NCI-H2107 (cell line): ENCODE results near the gene RABIF.
A peak's percentile ranks its signal among the peaks of the same experiment; 100 is the strongest.

Experiments
- DNase-seq: peaks from one replicate; lab custom pipeline; 2025; lab: John Stamatoyannopoulos, UW

RABIF gene

DNA sequence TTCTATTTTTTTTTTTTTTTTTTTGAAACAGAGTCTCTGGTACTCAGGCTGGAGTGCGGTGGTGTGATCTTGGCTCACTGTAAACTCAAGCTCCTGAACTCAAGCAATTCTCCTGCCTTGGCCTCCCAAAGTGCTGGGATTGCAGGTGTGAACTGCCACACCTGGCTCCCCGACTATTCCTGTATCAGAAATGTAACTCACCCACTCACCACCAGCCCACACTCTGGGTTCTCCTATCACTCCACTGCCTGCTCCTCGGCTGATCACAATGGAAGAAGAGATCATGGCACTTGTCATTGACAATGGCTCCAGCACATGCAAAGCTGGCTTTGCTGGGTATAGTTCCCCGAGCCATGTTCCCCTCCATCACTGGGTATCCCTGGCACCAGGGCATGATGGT lies 15.9 kb downstream of the RABIF start:
- DNase-seq: no peak

DNA sequence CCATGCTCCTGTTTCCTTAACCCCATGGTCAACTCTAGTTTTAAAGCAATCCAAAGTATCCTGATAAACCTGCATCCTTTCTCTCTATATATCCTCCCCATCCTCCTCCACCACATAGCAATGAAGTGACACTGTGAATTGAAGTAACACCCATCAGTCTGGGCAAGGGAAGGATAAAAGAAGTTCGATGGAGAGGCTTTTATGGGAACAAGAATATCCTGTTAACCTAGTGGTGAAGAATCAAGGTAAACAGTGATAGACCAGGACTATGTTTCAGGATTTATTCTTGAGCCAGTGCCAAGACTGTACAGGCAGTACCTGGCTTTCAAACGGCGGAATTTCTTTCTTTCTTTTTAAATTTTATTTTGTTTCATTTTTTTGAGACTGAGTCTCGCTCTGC lies 17.6 kb downstream of the RABIF start:
- DNase-seq: no peak

DNA sequence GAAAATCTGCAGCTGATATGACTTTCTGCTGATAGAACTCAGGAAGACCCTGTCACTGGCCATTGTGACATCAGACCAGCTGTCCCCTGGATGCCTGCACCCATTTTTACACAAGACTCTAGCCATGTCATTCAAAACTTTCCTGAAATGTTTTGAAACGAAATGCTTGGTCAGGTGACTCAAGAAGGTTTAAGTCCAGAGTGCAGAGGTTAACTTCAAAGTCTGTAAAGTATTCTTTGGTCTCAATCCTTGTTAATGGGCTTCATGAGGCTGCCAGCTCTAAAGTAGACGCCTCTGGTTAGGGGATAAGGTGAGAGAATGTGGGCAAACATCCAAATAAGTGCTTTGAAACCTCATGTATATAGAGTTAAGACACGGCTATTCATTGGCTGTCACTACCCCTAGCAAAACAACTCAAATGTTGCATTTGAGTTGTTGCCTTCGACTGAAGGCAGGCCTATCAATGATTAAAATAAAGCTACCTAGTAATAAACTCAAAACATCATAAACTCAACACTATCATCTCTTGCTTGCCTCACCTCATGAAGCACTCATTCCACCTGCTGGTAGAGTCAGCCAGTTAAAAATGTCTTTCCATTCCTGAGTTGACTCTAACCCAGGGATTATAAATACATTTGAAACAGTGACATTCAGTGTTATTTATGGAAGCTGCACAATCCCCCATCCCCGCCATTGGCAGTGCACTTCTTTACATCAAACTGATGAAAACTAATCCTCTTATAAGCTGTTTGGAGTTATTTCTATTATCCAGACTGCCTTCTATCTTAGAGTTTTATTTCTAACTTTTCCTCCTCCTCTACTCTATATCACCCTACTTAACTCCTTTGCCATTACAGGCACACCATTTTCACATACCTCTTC lies 26.0 kb downstream of the RABIF start:
- no peak for DNase-seq

DNA sequence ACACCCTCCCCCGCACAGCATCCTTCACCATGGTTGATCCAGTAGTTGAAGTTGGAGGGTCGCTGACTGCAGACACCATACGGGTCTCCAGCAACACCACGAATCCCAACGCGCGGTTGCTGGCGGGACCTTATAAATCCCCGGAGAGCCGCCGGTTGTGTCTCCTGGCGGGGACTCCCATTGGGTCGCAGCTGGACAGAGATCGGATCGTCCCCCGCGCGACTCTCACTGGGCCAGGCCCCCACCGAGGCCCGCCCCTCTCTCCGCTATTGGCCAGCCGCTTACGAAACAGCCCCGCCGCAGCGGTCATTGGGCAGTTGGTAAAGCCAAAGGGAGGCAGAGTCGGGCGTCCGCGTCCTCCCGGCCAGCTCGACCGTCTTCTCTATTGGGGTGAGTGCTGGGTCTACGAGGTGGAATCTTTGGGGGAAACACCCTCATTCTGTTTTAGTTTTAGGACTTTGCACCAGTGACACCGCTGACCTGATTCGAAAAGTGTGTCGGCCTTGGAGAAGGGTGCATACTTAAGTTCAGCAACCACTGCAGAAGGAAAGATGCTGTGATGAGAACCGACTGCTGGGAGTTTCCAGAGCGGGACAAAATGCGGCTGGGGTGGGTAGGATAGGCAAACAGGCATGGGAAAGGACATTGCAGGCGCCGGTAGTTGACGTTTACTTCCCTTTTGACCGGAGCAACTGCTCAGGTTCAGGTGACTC lies 27.4 kb downstream of the RABIF start:
- peak; percentile 86 for DNase-seq

DNA sequence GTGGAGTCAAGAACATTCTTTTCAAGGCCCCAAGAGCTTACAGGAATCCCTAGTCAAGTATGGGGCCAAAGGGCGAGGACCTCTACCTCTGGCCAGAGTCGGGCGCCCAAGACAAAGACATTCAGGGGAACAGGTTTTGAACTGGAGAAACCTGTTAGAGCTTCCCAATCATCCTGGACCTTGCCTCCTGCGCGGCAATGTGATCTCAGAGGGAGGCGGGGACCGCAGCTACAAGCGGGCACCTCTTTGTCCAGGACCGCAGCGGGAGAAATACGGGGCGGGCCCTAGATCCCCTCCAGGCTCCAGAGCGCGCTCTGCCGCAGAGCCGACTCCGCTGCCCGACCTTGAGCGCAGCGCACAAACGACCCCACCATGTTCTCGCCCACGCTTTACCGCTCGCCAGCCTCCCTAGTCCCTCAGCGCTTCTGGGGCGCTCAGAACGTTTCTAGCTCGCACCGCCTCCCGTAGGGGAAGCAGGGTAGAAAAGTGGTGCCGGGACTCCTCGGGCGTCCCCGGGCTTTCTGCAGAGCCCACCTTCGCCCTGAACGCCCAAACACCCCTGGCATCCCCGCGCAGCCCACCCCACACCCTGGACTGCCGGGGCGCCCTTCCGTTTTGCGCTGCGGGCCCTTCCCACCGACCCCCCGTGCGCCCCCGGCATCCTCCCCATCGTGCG lies 28.1 kb downstream of the RABIF start:
- DNase-seq: peak; percentile 50

DNA sequence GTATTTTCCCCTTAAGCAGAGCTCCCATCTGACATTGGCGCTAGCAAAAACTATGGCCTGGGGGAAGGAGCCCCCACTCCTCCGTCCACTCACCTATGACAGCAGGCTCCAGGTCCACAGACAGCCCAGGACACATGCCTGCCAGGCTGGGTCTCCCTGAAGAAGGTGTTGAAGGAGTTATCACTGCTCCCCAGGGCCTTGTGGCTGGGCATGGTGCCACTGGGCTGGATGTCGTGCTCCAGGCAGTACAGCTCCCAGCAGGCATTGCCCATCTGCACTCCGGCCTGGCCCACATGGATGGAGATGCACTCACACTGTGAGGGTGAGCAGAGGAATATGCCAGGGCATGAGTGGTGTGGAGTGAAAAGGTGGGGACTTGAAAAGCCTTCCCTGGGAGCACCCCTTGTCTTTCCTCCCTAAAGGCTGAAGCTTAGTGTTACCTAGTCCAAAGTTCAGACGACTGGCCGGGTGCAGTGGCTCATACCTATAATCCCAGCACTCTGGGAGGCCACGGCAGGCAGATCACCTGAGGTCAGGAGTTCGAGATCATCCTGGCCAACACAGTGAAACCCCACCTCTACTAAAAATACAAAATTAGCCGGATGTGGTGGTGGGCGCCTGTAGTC lies 30.0 kb downstream of the RABIF start:
- no peak for DNase-seq

DNA sequence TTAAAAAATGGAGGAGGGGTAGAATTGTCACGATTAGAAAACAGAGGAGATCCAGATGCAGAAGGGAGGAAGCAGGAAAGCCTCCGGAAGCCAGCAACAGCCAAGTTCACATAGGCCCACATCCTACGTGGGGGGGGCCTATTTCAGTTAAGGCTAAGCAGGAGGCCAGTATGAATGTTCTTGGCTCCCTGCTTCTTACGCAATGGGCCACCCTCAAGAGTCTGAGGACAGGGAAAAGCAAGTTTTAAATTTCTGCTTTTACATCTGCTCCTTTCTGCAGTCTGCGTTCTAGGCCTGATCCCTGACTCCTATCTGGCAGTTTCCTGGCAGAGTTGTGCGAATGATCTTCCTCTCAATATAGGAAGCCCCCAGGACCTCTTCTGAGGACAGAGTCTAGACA lies 30.6 kb downstream of the RABIF start:
- no peak for DNase-seq

DNA sequence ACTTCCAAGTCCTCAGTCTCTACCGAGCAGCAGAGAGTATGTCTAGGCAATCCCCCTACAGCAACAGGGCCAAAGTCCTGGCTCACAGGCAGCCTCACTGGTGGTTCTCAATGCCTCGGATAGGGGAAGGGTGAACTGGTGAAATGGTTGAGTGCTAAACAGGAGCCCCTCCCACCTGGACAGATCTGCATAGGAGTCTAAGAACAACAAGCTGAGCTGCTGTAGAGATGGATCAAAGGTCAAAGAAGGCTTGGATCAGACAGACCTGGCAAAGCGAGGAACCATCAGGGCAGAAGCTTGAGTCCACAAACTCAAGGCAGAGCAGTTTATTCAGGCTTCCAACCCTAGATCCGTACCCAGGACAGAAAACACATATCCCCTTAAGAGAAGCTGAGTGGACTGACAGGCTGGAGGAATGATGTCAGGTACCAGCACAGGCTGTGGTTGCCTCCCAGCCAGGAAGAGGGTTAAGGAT lies 31.8 kb downstream of the RABIF start:
- DNase-seq: no peak

DNA sequence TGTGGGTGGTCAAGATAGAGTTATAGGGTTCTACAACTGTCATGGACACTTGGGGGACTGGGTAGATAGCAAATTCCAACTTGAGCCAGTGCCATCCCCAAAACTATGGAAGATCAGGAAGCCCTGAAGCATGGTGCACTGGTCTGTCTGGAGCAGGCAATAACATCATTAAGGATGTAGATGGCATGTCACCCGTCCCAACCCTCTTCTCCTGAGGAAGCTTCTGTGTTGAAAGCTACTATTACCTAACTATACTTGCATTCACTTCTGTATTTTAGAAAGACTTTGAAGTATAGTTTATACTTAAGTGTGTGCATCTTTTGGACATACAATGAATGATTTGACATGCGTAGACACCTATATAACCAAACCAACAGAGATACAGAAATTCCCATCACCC lies 32.9 kb downstream of the RABIF start:
- no peak for DNase-seq

DNA sequence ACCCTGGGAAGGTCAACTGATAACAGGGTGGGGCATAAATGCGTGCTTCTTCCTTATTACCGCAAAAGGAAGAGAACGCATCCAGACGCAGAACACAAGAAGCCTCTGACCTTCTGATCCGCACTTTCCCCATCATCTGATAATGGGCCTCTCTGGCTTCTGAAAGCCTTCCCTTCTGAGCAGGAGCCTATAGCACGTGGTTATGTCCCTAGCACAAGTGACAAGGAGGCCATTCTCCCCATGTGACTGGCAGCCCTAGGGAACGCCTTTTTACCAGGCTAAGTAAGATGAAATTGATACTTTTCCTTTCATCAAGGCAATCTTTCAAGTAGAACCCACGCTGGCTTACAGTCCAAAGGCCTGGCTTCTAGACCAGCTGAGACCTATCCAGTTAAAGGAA lies 34.2 kb downstream of the RABIF start:
- DNase-seq: no peak

DNA sequence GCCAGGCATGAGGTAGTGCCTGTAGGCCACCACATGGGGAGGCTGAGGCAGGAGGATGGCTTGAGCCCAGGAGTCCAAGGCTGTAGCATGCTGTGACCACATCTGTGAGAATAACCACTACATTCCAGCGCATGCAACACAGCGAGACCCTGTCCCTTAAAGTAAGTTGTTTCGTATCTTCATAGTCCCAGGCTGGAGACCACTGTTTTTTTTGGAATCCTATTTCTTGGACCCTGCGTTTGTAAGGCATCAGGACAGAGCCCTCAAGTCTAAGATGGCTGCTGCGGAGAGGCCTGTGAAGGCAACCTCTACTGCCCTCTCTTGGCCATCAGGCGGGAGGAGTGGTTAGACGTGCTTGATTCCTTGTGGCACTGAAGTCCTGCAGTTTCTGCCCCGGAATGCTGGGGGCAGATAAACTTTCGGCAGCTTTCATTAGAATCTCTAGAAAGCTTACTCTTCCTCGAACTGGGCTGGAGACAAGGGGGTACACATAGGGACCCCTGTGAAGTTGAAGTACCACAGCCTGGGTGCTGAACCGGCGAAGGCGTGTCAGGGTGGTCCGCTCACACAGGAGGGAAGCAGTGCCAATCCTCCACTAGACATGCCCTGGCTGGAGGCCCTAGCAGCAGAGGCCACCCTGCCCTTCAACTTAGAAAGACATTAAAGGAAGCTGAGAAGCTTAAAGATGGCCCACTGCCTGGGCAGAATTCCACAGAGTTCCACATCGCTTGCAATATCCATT lies 36.6 kb downstream of the RABIF start:
- no peak for DNase-seq

DNA sequence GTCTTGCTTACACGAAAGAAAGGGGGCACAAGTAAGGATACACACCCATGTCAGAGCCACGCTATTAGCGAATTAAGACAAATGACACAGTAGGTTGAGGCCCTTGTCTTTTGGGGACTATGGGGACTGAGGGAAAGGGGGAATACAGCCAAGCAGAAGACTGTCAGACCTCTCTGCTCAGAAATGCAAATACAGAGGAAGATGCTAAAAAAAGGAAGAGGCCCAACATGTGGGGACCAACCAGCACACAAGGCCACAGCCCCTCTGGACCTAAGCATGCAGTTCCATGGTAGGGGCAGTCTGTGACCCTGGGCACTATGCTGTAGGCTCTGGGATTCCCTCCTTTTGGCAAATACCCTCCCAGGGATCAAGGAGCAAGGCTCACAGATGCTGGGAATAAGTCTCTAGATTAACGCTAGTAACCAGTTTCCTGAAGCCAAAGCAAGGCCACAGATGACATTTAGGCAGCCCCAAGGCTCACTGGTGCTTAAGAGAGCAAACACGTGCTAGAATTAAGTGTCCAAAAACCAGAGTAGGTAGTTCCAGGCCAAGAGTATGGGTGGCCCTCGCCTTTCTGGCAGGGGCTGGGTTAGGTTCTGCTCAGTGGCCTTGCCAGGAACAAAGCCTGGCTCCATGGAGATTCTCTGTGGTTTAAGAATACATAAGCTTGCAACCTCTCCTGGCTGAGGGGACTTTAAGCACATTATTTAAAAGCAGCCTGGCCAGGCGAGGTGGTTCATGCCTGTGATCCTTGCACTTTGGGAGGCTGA lies 38.2 kb downstream of the RABIF start:
- no peak for DNase-seq

DNA sequence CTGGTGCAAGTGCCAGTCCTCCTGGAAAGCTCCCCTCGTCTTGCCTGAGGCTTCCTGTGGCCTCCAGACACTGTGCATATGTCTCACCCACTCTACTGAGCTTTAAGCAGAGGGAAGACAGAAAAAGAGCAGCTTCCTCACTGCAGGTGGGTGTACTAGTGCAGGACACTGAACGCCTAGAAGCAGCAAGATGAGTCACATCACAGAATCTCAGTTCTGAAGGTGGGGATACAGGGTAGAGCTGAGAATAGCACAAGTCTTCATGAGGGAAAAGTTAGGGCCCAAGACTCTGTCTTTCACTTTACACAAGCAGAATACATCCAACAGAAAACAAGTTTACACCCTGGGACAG lies 40.8 kb downstream of the RABIF start:
- DNase-seq: no peak

DNA sequence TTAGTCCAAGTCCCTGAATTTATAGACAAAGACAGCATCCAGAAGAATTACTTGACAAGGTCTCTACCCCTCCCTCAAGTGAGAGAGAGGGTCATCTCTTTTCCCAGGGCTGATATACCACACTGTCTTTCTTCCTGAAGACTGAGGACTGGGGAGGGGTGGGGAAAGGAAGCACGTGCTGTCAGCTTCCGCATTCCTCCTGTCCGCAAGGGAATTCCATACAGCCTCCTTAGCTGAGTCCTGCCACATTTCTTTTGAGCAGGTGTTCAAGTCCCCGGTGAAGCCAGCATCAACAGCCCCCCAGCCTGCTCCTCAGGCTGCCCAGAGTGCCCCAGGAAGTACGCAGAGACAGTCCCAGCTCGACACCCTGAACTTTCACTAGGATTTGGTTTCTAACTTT lies 44.0 kb downstream of the RABIF start:
- DNase-seq: no peak

DNA sequence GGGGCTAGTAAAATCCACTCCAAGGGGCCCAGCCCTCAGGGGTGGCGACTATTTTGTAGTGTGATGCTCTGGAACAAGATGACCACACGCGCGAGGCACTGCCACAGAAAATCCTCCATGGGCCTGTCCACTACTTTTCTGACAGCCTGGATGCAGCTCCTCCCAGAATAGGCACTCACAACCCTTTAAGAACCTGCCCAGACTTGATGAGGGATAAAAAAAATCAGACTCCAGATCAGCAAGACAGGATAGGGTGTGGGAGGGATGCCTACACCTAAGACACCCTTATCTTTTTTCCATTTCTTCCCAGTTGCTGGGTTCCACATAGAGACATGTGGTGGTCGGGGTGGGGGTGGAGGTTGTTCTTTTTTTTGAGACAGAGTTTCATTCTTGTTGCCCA lies 44.7 kb downstream of the RABIF start:
- no peak for DNase-seq

DNA sequence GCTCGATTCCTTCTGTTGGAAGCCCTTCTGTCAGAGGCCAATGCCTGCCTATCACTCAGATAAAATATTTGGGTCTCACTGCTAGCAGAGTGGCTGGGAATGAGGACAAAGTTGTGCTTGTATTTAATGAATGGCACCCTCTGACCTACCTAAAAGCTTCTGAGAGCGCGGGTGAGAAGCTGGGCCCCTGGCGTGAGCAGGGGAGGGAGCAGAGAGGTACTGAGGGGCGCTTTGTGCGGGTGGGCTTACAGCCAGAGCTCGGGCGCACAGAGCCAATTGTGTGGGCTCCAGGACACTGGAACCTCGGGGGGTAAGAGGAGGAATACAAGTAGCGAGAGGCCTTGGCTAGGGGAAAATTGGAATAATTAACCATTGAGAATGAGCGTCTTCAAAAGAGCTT lies 45.9 kb downstream of the RABIF start:
- no peak for DNase-seq

DNA sequence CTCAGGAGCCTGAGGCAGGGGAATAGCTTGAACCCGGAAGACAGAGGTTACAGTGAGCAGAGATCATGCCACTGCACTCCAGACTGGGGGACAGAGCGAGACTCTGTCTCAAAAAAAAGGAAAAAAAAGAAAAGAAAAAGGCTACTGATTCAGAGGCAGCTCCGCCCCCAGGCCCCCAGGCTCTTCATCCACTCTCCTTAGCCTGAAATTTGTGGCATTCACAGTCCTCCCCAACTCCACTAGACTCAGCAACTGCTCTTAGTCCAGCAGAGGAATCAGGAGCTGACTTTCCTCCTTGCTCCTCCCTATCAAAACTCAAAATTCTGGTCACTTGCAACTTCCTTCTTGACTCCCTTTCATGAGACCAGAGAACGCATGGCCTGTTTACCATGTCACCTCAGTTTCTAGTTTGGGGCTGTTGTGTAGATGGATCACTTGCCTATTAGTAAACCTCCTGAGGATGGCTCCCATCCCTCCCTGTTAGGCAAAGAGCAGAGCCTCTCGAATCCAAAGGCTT lies 51.1 kb downstream of the RABIF start:
- DNase-seq: no peak

DNA sequence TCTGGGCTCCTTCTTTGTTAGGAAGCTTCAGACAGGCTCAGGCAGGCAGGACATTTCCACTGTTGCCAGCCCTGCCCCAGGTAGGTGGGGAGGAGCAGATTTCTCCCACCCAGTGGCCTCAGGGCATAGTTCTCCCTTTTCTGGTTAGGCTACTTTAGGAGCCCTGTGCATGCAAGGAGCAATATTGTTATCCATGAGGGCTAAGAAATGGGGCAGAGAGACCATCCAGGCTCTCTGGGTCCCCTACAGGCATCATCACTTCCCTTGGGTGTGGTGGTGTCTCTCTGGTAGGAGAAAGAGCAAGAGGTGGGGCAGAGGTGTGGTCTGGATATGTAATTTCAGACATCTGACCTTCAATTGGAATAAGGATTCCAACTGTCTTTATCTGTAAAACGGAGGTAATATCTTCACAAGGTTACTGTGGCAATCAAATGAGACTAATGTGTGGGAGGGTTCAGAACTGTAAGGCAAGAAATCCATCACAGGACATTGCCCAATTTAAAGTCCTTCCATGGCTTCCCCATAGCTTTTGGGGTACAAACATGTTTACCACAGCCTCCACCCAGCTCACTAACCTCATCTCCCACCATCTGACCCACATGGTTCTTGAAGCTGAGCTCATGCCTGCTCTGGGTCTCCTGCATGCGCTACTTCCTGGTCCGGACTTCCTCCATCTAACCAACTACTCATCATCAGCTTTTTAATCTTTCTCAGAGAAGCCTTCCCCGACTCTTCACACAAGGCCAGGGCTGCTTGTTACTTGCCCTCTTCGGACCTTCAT lies 52.1 kb downstream of the RABIF start:
- no peak for DNase-seq

DNA sequence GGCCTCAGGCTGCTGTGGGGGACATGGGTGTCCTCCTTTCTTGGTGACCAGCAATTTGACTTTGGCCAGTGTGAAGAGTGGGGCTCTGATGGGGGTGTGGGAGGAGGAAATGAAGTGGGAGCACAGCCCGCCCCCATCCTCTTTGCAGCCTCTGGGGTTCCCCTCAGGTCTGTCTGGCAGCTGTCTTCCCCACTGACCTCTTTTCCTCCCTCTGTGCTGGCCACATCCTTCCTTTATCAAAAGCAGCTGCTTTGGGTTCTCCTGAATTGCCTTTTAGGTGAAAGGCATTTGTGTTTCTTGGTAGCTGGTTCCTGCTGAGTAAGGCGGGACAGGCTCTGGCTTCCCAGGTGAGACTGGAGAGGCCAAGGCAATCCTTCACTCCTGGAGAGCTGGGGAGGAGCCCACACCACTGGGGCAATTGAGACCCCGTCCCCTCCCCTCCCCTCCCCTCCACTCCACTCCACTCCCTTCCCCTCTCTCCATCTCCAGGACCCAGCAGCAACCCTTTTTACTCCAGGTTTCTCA lies 53.3 kb downstream of the RABIF start:
- no peak for DNase-seq
